Measurements from ENCODE around the gene KIF26B.
"Not testable (repeated sequence)": the region's sequence is repeated elsewhere in the genome, so short reads cannot be mapped to it uniquely, and the experiment has no call there.

KIF26B gene

DNA sequence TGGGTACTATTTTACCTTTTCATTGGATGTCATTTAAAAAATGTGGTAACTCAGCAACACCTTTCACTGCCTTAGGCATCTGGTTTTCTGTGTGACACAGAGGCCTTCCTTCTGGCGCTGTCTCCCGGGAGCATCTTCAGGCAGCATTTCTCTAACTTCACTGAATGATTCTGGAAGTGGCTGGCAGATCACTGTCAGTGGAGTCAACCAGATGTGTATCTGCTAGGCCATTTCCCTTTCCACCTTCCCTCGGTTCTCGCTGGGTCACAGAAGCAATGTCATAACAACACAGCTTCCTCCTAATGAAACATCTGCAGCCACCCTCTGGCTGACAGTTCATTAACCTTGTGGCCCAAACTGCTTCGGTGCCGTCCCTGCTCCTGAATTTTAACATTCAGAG is 137.8 kb downstream of the KIF26B start:
- in situ Hi-C loops (cut with MboI; ENCODE audit: low pct_unique_long_range_greater_than_20kb, low sequenced_read_pairs): no loop called here
- peak; percentile 41 for DNase-seq

DNA sequence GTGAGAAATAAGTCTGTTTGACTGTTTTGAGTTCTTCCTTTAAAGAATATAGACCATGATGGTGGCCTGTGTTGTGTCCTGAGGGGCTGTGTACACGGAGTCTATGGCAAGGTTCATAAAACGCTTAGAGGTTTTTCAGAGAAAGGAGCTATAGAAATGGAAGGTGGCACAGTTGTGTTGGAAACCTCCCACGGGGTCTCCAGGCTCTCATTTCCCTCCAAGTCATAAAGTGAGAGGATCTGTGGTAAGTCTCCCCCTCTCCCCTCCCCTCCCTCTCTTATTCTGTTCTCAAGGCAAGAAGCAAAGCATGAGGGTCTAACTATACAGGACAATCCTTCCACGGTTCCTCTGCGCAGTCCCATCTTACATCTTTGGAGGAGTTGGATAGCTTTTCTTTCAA is 139.2 kb downstream of the KIF26B start:
- DNase-seq: no peak
- in situ Hi-C loops (cut with MboI; ENCODE audit: low pct_unique_long_range_greater_than_20kb, low sequenced_read_pairs): no loop called here

- DNase-seq: no peak
- in situ Hi-C loops (cut with MboI; ENCODE audit: low pct_unique_long_range_greater_than_20kb, low sequenced_read_pairs): no loop called here
Observed at GRCh38 chr1:245298781-245299180, 144.0 kb downstream of the KIF26B start.

- in situ Hi-C loops (cut with MboI; ENCODE audit: low pct_unique_long_range_greater_than_20kb, low sequenced_read_pairs): no loop called here
- DNase-seq: no peak
Observed at GRCh38 chr1:245301162-245301580, 146.4 kb downstream of the KIF26B start.

GRCh38 chr1:245301921-245302320 is 147.1 kb downstream of the KIF26B start:
- in situ Hi-C loops (cut with MboI; ENCODE audit: low pct_unique_long_range_greater_than_20kb, low sequenced_read_pairs): no loop called here
- no peak for DNase-seq

GRCh38 chr1:245304698-245305097 is 149.9 kb downstream of the KIF26B start:
- DNase-seq: no peak
- in situ Hi-C loops (cut with MboI; ENCODE audit: low pct_unique_long_range_greater_than_20kb, low sequenced_read_pairs): no loop called here

DNA sequence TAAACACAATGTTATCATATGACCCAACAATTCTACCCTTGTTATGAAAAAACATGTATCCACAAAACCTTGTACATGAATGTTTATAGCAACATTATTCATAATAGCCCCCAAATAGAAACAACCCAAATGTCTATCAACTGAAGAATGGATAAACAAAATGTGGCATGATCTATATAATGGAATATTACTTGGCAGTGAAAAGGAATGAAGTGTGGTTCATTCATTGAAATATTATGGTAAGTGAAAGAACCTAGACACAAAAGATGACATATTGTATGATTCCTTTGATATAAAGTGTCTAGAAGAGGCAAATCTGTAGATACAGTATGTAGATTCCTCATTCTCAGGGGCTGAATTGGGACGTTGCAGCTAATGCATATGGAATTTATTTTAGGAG is 151.2 kb downstream of the KIF26B start:
- in situ Hi-C loops (cut with MboI; ENCODE audit: low pct_unique_long_range_greater_than_20kb, low sequenced_read_pairs): no loop called here
- no peak for DNase-seq

DNA sequence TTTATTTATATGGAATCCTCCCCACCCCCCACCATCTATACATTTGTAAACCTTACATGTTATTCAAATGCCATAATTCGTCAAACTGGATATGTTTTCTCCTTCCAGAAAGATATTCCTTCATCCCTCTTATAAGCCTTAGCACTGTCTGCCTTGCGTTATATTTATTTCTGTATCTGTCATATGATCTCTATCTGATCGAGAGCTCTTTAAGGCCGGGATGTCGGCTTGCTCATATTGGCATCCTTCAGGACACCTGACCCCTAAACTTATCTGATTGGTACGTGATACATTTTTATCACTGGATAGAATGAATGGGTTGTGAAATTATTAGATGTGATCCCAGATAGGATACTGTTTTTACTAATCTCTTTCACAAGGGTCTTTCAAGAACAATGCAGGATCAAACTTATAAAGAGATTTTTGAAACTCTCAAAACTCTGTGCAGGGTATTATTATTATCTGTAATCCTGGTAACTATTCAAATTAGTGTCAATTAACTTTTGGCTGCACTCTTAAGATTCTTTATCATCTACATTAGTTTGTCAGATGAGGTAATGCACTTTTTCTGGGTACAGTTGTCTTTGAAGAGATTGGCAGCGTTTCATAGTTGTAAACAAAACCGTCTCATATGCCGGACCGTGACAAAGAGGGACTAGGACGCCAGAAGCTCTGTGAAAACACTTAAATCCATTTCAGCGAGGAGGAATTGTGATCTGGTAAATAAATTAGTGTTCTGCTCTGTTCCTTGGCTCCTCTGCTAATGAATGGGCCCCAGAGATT is 152.0 kb downstream of the KIF26B start:
- DNase-seq: no peak
- in situ Hi-C loops (cut with MboI; ENCODE audit: low pct_unique_long_range_greater_than_20kb, low sequenced_read_pairs): no loop called here

DNA sequence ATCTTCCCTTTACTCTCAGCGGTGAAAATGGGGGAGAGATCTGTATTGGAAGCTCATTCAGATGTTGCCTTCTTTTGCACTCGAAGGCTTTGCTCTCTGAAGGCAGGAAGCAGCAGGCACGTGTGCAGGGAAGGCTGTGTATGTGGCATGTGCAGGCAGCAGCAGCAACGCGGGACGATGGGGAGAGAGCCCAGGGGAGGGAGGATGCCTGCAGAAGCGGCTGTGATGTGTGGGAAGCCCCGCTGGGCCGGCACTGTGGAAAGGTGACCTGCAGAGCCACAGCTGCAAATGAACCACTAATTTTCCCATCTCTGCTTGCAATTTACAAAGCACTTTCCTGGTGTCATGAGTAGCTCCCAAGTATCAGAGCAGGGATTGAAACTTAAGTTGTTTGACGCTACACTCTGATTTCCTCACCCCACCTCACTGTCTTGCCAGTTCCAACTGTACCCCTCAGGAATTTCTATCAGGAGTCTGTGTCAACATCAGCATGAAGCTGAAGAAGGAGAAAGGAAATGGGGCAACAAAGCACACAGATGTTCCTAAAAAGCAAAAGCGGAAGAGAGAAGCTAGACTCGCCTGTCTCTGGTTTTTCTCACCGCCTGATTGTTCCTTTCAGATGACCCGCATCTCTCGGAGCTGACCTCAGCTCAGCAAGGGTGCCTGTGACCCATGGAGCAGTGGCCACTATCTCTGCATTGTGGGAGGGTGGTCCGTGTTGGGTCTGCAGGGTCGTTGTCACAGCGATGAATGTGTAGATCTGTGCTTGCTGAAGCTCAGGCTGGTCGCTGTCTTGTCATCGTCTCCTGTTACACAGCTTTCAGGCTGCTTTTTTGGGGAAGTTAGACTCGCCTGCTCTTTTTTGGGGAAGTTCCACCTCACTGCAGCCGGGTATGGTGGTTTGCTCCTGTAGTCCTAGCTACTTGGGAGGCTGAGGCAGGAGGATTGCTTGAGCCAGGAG is 156.1 kb downstream of the KIF26B start:
- DNase-seq: peak; percentile 94

GRCh38 chr1:245311887-245312536 is 157.2 kb downstream of the KIF26B start:
- DNase-seq: no peak
- in situ Hi-C loops (cut with MboI; ENCODE audit: low pct_unique_long_range_greater_than_20kb, low sequenced_read_pairs): no loop called here

More for the DNA sequence above, 156.1 kb downstream of the KIF26B start:
- in situ Hi-C loops (cut with MboI; ENCODE audit: low pct_unique_long_range_greater_than_20kb, low sequenced_read_pairs): no loop called here

DNA sequence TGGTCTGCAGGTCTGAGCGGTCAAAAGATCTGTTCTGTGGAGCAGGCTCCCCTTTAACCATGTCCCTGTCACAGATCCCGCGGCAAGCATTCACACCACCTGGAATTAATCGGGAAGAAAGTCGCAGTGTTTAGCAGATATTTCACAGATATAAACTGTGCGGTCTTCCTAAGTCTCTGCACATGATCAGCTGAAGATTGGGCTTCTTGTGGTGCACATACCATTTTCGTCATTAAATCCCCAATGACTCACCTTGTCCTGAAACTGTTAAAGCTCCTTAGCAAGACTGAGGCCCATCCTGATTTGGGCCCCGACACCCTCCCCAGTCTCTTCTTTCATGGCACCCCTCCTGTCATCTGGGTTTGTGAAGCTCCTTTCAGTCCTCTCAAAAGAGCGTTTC is 158.8 kb downstream of the KIF26B start:
- in situ Hi-C loops (cut with MboI; ENCODE audit: low pct_unique_long_range_greater_than_20kb, low sequenced_read_pairs): no loop called here

GRCh38 chr1:245316784-245317183 is 162.0 kb downstream of the KIF26B start:
- no peak for DNase-seq
- in situ Hi-C loops (cut with MboI; ENCODE audit: low pct_unique_long_range_greater_than_20kb, low sequenced_read_pairs): no loop called here

More for the DNA sequence above, 158.8 kb downstream of the KIF26B start:
- DNase-seq: no peak

- in situ Hi-C loops (cut with MboI; ENCODE audit: low pct_unique_long_range_greater_than_20kb, low sequenced_read_pairs): no loop called here
- DNase-seq: no peak
Observed at GRCh38 chr1:245317217-245317616, 162.4 kb downstream of the KIF26B start.

DNA sequence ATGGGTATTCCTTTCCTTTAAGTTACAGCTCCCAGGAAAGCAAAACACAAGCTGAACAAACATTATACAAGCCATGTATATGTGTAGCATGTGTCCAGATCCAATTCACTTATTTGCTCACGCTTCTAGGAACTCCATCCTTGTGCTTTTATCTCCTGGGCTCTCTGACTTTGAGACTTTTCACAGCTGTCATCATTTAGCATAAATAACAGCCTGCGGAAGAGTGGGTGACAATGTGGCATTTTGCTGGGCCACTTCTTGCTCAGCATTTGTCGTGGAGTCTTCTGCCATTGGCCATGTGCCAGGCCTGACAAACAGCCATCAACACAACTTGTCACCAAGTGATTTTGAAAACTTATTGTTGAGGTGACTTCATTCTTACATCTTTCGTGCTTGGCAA is 164.3 kb downstream of the KIF26B start:
- DNase-seq: no peak
- in situ Hi-C loops (cut with MboI; ENCODE audit: low pct_unique_long_range_greater_than_20kb, low sequenced_read_pairs): no loop called here

- in situ Hi-C loops (cut with MboI; ENCODE audit: low pct_unique_long_range_greater_than_20kb, low sequenced_read_pairs): no loop called here
- no peak for DNase-seq
Observed at GRCh38 chr1:245322673-245323072, 167.9 kb downstream of the KIF26B start.

- DNase-seq; in situ Hi-C loops (cut with MboI; ENCODE audit: low pct_unique_long_range_greater_than_20kb, low sequenced_read_pairs): not testable (repeated sequence)
Observed at GRCh38 chr1:245323765-245324164, 169.0 kb downstream of the KIF26B start.

DNA sequence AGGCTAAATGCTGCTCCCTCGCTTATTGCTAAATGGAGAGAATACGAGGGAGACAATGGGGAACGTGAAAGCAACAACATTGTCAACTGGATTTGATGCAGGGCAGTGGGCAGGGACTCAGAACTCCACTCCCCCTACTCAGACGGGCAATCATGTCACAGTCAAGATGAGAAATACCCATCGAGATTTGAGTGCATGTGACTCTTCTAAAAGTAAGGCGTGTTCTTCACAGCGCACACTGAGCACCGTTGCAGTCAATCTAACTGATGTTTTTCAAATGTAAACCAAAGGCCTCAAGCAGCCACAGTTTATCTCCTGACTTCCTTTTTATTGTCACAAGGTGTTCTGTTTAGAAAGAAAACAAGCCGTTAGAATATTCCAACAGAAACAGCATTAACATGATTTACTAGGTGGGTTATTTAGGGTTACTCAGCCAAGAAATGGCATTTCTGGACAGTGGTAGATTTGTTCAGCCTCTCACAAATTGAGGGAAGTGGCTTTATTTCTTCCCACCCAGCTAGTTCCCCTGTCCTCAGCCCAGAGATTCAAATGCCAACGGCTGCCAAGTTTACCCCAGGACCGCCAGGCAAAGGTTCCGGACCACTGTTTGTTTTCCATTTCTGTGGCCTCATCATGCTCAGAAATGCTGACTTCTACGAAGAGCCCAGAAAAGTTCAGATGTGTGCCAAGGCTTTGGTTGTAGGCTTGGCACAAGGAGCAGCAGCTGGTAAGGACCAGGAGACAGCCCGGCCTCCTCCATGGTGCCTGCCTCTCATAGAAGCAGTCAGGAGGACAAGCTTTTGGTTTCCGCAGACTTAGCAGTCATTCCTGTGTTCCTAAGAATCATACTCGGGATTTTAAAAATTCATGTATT is 171.4 kb downstream of the KIF26B start:
- in situ Hi-C loops (cut with MboI; ENCODE audit: low pct_unique_long_range_greater_than_20kb, low sequenced_read_pairs): no loop called here
- no peak for DNase-seq

DNA sequence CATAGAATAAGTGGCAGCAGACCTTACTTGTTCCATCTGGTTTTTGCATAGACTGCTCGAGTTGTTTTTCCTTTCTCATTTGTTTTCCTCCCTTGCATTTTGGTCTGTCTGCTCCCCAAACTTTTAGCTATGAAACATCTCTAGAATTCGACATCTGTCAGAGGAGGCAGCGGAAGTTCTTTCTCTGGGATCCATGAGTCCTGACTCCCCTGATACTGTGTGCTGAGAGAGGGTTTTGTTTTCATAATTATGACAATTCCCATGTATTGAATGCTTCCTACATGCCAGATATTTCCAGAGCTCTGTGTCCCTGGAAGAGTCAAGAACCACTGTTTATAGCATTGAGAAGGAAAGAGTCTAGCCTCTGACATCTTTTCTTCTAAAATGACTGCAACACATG is 172.6 kb downstream of the KIF26B start:
- in situ Hi-C loops (cut with MboI; ENCODE audit: low pct_unique_long_range_greater_than_20kb, low sequenced_read_pairs): no loop called here
- DNase-seq: no peak

DNA sequence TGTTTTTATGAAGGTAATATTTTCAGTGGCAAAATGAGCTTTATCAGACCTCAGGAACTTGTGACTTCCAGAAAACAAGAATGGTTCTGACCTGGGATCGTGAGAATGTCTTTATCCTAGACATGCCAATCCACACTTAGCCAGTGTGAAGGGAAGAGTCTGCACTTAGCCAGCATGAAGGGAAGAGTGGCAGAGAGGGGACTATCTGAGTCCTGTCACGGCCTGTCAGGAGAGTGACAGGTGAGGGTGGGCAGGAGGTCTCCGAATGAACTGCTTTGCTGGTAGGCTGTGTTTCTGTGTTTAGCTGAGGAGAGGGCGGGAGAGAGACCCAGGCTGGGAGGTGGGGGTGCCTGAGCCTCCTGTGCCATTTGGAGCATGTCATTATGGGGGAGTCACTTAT is 173.1 kb downstream of the KIF26B start:
- in situ Hi-C loops (cut with MboI; ENCODE audit: low pct_unique_long_range_greater_than_20kb, low sequenced_read_pairs): no loop called here
- no peak for DNase-seq

Data from KBM-7 (cell line).